ENCODE data around the gene PLA2G2C. TPM values are rescaled to one million over a fixed set of nuclear protein-coding genes. Genes with fewer than 3 reads are reported as not detected.

PLA2G2C gene
- total and polyA plus RNA-seq, 2 donors (not counting 3 experiments of a cell fraction or from before 2014, with no cell fraction given), result not detected

GRCh38 chr1:20187813-20188454, 1.6 kb upstream of the PLA2G2C start:
- Histone ChIP-seq H3K9me3 (replicated peaks; ENCODE audit: control insufficient read depth, insufficient read depth, low read length) (no peaks in the 10 kb centered on the region), H3K27ac (ENCODE audit: insufficient read depth, low read depth, low read length) (no peak overlapping the region), H3K9me1 (replicated peaks; ENCODE audit: control insufficient read depth, extremely low read depth, insufficient read depth, low read length) (no peaks in the 10 kb centered on the region), H4K20me1 (replicated peaks; ENCODE audit: control insufficient read depth, extremely low read depth, insufficient read depth, low read length) (no peaks in the 10 kb centered on the region), H3K79me2 (ENCODE audit: control insufficient read depth, insufficient read depth, low read length) (no peaks in the 10 kb centered on the region), H3K4me3 (replicated peaks in 1 of 3; ENCODE audit: insufficient read depth in 1 of 3, low read depth in 1 of 3, low read length in 3 of 3) (no peak overlapping the region), H3K36me3 (ENCODE audit: control insufficient read depth in 2 of 2, extremely low read depth in 1 of 2, insufficient read depth in 2 of 2, low read length in 2 of 2) (no peaks in the 10 kb centered on the region), H3K9ac (replicated peaks; ENCODE audit: extremely low read depth, insufficient read depth, low read length) (no peak overlapping the region), H3K4me2 (ENCODE audit: insufficient read depth, low read length) (no peak overlapping the region), H3K27me3 (ENCODE audit: control insufficient read depth in 2 of 2, insufficient read depth in 2 of 2, low read length in 2 of 2) (peaks cover 14 to 22% of the 10 kb centered on the region in 2 experiments), H2AFZ (ENCODE audit: low read depth, low read length) (no peak overlapping the region), H3K4me1 (ENCODE audit: control insufficient read depth, extremely low read depth, insufficient read depth, low read length) (peaks cover 4% of the 10 kb centered on the region)
- ChIA-PET CTCF (interaction anchor here (1.2 to 2.5 kb wide), 4 partner anchors 8 to 307 kb away, joined by 3 to 7 read pairs (median 6); no protein-coding TSS in a partner anchor), POLR2A (no interaction called here)
- FAIRE-seq (peak; percentile 18), DNase-seq (ENCODE audit: low read depth, low spot score) (no peak)
- TF ChIP-seq GATA2 (IDR thresholded peaks at IDR 0.05; ENCODE audit: insufficient read depth, insufficient read length, low read depth, low read length) (no peak), MYC (IDR thresholded peaks at IDR 0.05; ENCODE audit: low read depth, low read length) (no peak), EZH2 (IDR thresholded peaks at IDR 0.05; ENCODE audit: borderline replicate concordance, low read depth, low read length, severe bottlenecking) (no peak), POLR2AphosphoS5 (IDR thresholded peaks at IDR 0.05; ENCODE audit: insufficient read depth, low read depth, low read length) (no peak), JUN (IDR thresholded peaks at IDR 0.05; ENCODE audit: borderline replicate concordance, insufficient read depth, insufficient read length, low read depth) (no peak), MAX (IDR thresholded peaks at IDR 0.05; ENCODE audit: insufficient read depth, insufficient read length) (no peak), POLR2A (IDR thresholded peaks at IDR 0.05; ENCODE audit: low read depth, low read length) (no peak), FOS (IDR thresholded peaks at IDR 0.05; ENCODE audit: borderline replicate concordance, insufficient read depth, low read length) (no peak)
- BruUV-seq (replicated peaks), result no TSS peak
- intact Hi-C loops (cut with micrococcal nuclease) (no loop called here), dilution Hi-C loops (cut with MboI; ENCODE audit: extremely low pct_ligation_motif_present, low sequenced_read_pairs) (no loop called here)

Data from endothelial cell of umbilical vein (primary cell).